Stomach (tissue), 4 donors: ENCODE results near the gene ACTL6B.

ENCODE experiments used
- CTCF ChIP-seq, 7 experiments: fragments of 450-650 bp in 4 of 7; fragments of 200-600 bp in 3 of 7; sonication (generic) in 3 of 7; IDR thresholded peaks; one replicate each; pipeline ENCODE4 v1.5.1; 2016 to 2019; ENCODE audit warnings: antibody characterized with exemption in 7 of 7, control low read depth in 2 of 7, mild to moderate bottlenecking in 1 of 7
- POLR2A ChIP-seq, 4 donors: fragments of 450-650 bp; IDR thresholded peaks; one replicate each; pipeline ENCODE4 v1.6.1; 2016; ENCODE audit warnings: antibody characterized with exemption in 4 of 4, control low read depth in 2 of 4, mild to moderate bottlenecking in 1 of 4, moderate library complexity in 1 of 4
- POLR2AphosphoS5 ChIP-seq, 3 donors: sonication (generic); formaldehyde crosslinking; IDR thresholded peaks; one replicate each; pipeline ENCODE4 v1.6.1; 2016; ENCODE audit warnings: antibody characterized with exemption in 3 of 3

- TF ChIP-seq POLR2A (IDR thresholded peaks at IDR 0.05) (no peak), CTCF (IDR thresholded peaks at IDR 0.05) (no peak), POLR2AphosphoS5 (IDR thresholded peaks at IDR 0.05) (no peak)
Measured at GRCh38 chr7:100639995-100640516, 16.2 kb downstream of the ACTL6B start.
